Head of caudate nucleus (tissue), 42 donors: ENCODE results near the gene SIX2.

Experiments
- DNase-seq, 42 donors: peaks; one replicate each; pipeline versions ENCODE4 v3.0.0 to v3.0.0-alpha.2; 2020 to 2021; ENCODE audit warnings: mixed read lengths in 7 of 42
- intact Hi-C: fragments of 100-400 bp; cut with DNase I; formaldehyde crosslinking; loops from one replicate; pipeline ENCODE4 v1.15.0; 2022

The SIX2 gene

DNA sequence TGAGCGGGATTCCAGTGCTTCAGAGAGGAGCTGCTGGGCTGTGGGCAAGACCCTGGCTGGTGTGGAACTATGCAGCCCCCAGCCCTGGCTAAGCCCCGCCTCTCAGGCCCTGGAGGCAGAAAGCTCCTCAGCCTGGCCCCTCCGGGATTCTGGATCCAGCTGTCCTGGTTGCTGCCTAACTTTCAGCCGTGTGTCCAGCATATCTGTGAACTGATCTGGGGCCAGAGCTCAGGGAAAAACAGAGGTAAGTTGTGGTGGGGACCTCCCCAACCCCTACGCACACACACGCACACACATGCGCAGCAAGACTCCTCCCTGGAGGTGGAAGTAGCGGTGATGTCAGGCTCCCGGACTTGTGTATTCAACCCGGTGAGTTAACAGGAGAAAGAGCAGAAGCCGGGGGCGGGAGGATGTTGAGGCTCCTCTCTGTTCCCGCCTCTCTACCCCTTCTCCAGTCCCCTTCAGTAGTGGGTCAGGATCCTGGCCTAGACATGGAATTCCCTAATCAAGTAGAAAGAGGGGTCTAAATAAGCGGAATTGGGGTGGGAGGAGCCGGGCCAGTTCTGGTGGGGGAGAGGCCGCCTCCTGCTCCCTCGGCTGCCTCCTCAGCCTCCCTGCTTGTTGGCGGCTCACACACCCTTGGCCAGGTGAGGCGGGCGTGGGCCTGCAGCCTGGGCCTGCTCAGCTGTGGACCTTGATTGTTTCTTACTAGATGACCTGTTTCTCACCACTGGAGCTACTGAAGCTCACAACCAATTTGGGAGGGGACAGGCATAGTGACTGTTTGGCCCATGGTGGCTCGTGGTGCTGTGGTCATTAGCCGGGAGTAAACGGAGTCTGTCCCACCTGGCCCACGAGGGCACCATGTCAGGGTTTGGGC, 33.4 kb downstream of the SIX2 start:
- intact Hi-C loops: no loop called here
- DNase-seq: no peak

DNA sequence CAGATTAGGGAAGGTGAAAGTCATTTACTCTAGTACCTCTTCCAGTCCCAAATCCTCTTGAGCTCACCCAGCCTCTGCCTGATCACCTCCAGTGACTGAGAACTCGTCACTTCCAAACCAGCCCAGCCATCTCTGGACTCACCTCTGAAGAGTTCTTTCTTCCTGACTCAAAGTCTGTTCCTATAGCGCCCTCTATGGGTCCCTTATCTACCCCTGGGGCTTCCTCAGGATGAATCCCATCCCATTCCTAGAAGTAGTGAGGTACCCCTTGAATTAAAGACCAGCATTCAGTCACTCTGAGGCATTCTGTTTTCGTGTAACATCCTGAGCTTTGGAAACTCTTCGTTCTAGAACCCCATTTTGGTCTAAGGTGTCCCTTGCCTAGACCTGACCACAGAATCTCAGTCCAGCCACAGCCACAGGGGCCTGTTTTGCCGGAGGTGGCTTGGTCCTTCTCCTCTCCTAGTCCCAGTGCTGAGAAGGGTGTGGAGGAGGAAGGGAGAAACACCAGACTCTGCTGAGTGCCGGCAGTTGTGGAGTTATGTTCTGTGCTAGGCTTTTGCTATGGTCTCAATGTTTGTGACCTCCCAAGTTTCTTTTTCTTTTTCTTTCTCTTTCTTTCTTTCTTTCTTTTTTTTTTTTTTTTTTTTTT, 35.1 kb downstream of the SIX2 start:
- peak in 16 of 42 donors; percentile 28 to 71 (median 50) for DNase-seq
- intact Hi-C loops: no loop called here

- intact Hi-C loops: no loop called here
- peak in 4 of 42 donors; percentile 21 to 61 (median 41) for DNase-seq
Measured at GRCh38 chr2:44972771-44973535, 36.3 kb downstream of the SIX2 start.

GRCh38 chr2:44970846-44971450, 38.3 kb downstream of the SIX2 start:
- intact Hi-C loops: no loop called here
- no peak for DNase-seq

DNA sequence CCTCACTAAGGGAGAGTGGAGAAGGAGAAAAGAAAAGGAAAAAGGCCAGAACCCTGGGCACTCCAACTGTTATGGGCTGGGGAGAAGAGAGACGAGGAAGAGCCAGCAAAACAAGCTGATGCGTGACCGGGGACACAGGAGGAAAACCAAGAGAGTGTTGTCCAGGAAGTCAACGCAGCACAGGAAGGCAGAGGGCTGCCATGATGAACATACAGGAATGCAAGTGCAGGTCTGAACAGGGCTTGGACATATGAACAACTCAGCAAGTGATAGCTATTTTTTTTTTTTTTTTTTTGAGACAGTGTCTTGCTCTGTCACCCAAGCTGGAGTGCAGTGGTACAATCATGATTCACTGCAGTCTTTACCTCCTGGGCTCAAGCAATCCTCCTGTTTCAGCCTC, 39.3 kb downstream of the SIX2 start:
- intact Hi-C loops: no loop called here
- no peak for DNase-seq

GRCh38 chr2:44967727-44968432, 41.4 kb downstream of the SIX2 start:
- intact Hi-C loops: no loop called here
- DNase-seq: no peak

DNA sequence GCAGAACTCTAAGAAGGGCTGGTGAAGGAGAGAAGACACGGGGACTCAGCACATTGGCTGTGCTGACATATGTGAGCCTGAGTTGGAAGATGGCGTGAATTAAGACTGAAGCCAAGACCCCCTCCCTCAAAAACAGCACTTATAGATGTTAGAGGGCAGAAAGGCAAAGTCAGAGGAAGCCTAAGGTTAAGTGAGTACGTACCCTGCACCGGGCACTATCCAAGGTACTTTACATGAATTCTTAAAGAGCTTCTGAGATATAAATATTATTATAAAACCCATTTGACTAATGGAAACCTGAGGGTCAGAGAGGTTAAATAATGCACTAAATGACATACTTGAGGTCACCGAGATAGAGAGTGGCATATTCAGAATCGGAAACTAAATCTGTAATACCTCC, 42.2 kb downstream of the SIX2 start:
- intact Hi-C loops: no loop called here
- DNase-seq: no peak

GRCh38 chr2:44965684-44966083, 43.6 kb downstream of the SIX2 start:
- intact Hi-C loops: no loop called here
- peak in 19 of 42 donors; percentile 34 to 81 (median 54) for DNase-seq

DNA sequence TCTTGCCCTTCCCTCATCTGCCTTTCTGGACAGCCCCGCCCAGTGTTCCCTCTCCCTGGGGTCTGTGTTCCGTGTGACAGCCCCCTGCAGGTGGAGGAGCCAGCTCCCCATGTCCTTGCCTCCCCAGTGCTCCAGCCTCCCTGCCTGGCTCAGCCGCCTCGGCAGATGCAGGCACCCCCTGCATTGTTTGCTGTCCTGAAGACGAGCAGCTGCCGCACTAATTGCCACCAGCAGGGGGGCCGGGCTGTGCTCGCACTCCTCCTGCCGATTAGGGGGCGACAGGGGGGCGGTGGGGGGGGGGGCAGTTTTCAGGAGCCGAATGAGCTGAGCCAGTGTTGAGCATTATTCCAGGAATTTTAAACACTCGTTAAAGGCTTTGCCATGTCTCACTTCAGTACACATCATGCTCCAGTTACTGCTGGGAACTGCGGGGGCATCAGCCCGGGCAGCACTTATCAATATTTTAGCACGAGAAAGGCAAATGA, 44.5 kb downstream of the SIX2 start:
- peak in 5 of 42 donors; percentile 41 to 53 (median 47) for DNase-seq

DNA sequence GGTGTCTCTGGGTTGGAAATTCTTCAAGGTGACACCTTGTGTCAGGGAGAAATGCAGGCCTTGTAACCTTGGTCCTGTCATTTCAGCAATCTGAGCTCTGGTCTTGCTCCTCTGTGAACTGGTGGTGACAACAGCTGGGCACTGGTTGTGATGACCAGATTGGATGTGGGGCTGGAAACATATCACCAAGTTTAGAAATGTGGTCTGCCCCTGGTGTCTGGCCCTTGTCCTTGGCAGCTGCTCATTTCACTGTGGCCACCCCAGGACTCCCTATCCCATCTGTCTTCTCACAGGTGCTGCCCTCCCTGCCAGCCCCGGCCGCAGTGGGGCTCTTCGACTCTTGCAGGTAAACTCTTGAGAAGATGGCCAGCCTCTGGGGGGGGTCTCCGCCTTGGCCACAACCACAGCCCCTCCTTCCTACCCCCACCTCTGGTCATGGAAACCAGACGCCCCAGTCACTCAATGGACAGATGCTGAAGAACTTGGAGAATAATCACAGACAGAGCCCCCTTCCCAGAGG, 47.0 kb downstream of the SIX2 start:
- DNase-seq: no peak
- intact Hi-C loops: no loop called here

More for the DNA sequence above, 44.5 kb downstream of the SIX2 start:
- intact Hi-C loops: no loop called here

- no peak for DNase-seq
- intact Hi-C loops: no loop called here
Measured at GRCh38 chr2:44960871-44961270, 48.4 kb downstream of the SIX2 start.

- intact Hi-C loops: loop anchor here (10.0 kb wide), 1 partner anchor 475 kb away; no protein-coding TSS in a partner anchor
- no peak for DNase-seq
Measured at GRCh38 chr2:44959855-44960254, 49.4 kb downstream of the SIX2 start.

- no peak for DNase-seq
- intact Hi-C loops: loop anchor here (10.0 kb wide), 1 partner anchor 473 kb away; no protein-coding TSS in a partner anchor
Measured at GRCh38 chr2:44957656-44958327, 51.5 kb downstream of the SIX2 start.

GRCh38 chr2:44956843-44957242, 52.4 kb downstream of the SIX2 start:
- intact Hi-C loops: loop anchor here (10.0 kb wide), 1 partner anchor 472 kb away; no protein-coding TSS in a partner anchor
- DNase-seq: no peak

DNA sequence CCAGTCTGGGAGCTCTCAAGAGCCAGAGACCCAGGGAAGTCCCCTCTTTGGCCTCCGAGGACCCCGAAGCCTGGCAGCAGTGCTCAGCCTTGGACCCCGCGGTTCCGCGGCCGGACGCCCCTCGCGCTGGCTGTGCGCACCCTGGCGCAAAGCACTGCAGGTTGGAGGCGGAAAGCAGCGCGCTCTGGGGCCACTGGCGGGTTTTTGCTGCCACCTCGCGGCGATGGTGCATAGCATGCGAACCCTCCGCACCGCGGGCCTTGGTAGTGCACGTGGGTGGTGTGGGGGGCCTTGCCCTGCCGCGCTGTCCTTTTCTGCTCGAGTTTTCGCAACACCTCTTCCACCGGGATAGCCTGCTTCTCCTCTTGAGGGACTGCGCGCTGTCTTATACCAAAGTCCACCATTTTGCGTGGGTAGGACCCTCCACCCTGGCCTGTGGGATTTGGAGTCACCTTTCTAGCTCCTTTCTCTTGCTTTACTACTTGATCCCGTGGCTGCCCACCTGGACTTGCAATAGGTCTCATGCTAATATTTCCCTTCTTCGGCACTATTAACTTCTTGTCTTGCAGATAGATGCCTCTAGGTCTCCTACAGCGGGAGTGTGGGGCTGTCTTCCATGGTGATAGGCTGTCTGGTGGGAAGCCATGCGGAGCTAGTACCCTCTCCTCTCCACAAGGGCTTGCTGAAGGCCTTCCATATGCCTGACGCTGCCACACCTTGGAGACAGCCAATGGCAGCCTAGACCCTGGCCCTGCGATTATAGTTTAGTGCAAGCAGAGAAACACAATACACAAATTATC, 53.5 kb downstream of the SIX2 start:
- intact Hi-C loops: loop anchor here (10.0 kb wide), 1 partner anchor 471 kb away; no protein-coding TSS in a partner anchor
- peak; percentile 50 to 92 (median 86) for DNase-seq
